ENCODE data around the gene CDIPT. TPM values are rescaled to one million over a fixed set of nuclear protein-coding genes. Genes with fewer than 3 reads are reported as not detected.

The CDIPT gene
- polyA plus RNA-seq, 1 donor from 2014 or later, result 95.6 TPM

- Histone ChIP-seq H3K4me2 (ENCODE audit: low read length) (peak overlapping the region; percentile 87), H4K20me1 (ENCODE audit: insufficient read depth) (peaks cover 3% of the 10 kb centered on the region), H3K27ac (ENCODE audit: low read length) (peak overlapping the region; percentile 98), H3K36me3 (ENCODE audit: insufficient read depth, low read length) (no peaks in the 10 kb centered on the region), H3K79me2 (replicated peaks; ENCODE audit: insufficient read depth, low read length) (peaks cover 54% of the 10 kb centered on the region), H3K9ac (ENCODE audit: low read length) (peak overlapping the region; percentile 99), H2AFZ (ENCODE audit: low read depth, low read length) (no peak overlapping the region), H3K4me3 (ENCODE audit: low read length) (peak overlapping the region; percentile 100), H3K27me3 (ENCODE audit: insufficient read depth, low read depth, low read length) (no peaks in the 10 kb centered on the region), H3F3A (ENCODE audit: insufficient read depth, low read length, poor library complexity, severe bottlenecking) (no peaks in the 10 kb centered on the region), H3K9me3 (ENCODE audit: low read length) (no peaks in the 10 kb centered on the region), H3K9me2 (ENCODE audit: insufficient read depth, low read length) (no peaks in the 10 kb centered on the region)
- no peak for TF ChIP-seq MXI1 (conservative IDR thresholded peaks at IDR 0.05; ENCODE audit: poor library complexity, severe bottlenecking)
Observed at GRCh38 chr16:29810699-29811169, 52.3 kb downstream of the CDIPT start.

- Histone ChIP-seq H3K27ac (ENCODE audit: low read length) (peak overlapping the region; percentile 98), H3F3A (ENCODE audit: insufficient read depth, low read length, poor library complexity, severe bottlenecking) (peaks cover 2% of the 10 kb centered on the region), H3K27me3 (ENCODE audit: insufficient read depth, low read depth, low read length) (no peaks in the 10 kb centered on the region), H2AFZ (ENCODE audit: low read depth, low read length) (no peak overlapping the region), H3K79me2 (replicated peaks; ENCODE audit: insufficient read depth, low read length) (peaks cover 50% of the 10 kb centered on the region), H3K4me3 (ENCODE audit: low read length) (peak overlapping the region; percentile 100), H3K36me3 (ENCODE audit: insufficient read depth, low read length) (no peaks in the 10 kb centered on the region), H4K20me1 (ENCODE audit: insufficient read depth) (peaks cover 3% of the 10 kb centered on the region), H3K9me3 (ENCODE audit: low read length) (no peaks in the 10 kb centered on the region), H3K4me2 (ENCODE audit: low read length) (no peak overlapping the region), H3K9me2 (ENCODE audit: insufficient read depth, low read length) (no peaks in the 10 kb centered on the region), H3K9ac (ENCODE audit: low read length) (peak overlapping the region; percentile 99)
- TF ChIP-seq MXI1 (conservative IDR thresholded peaks at IDR 0.05; ENCODE audit: poor library complexity, severe bottlenecking) (no peak), EZH2 (IDR thresholded peaks at IDR 0.05; ENCODE audit: borderline replicate concordance, insufficient read depth, low read length, poor library complexity, severe bottlenecking) (no peak), EP300 (conservative IDR thresholded peaks at IDR 0.05; ENCODE audit: poor library complexity, severe bottlenecking) (no peak), POLR2AphosphoS5 (IDR thresholded peaks at IDR 0.05) (no peak)
Observed at GRCh38 chr16:29809850-29810698, 53.0 kb downstream of the CDIPT start.

GRCh38 chr16:29809031-29809747, 53.8 kb downstream of the CDIPT start:
- no peak for TF ChIP-seq TAF1 (IDR thresholded peaks at IDR 0.05; ENCODE audit: low read depth)
- TF ChIP-seq CTCF (IDR thresholded peaks at IDR 0.05; ENCODE audit: poor library complexity, severe bottlenecking), result no peak
- TF ChIP-seq EZH2 (IDR thresholded peaks at IDR 0.05; ENCODE audit: borderline replicate concordance, insufficient read depth, low read length, poor library complexity, severe bottlenecking), result no peak
- no peak for TF ChIP-seq RAD21 (conservative IDR thresholded peaks at IDR 0.05)
- TF ChIP-seq POLR2AphosphoS5 (IDR thresholded peaks at IDR 0.05), result no peak
- no peak for TF ChIP-seq REST (IDR thresholded peaks at IDR 0.05; ENCODE audit: borderline replicate concordance)
- no peak for TF ChIP-seq EP300 (conservative IDR thresholded peaks at IDR 0.05; ENCODE audit: poor library complexity, severe bottlenecking)
- TF ChIP-seq SMC3 (conservative IDR thresholded peaks at IDR 0.05; ENCODE audit: poor library complexity), result no peak
- no peak for TF ChIP-seq MXI1 (conservative IDR thresholded peaks at IDR 0.05; ENCODE audit: poor library complexity, severe bottlenecking)
- peak overlapping the region; percentile 98 for H3K27ac ChIP-seq (ENCODE audit: low read length)
- no peaks in the 10 kb centered on the region for H3K9me3 ChIP-seq (ENCODE audit: low read length)
- no peak overlapping the region for H2AFZ ChIP-seq (ENCODE audit: low read depth, low read length)
- no peaks in the 10 kb centered on the region for H3K9me2 ChIP-seq (ENCODE audit: insufficient read depth, low read length)
- H3K27me3 ChIP-seq (ENCODE audit: insufficient read depth, low read depth, low read length), result no peaks in the 10 kb centered on the region
- peaks cover 3% of the 10 kb centered on the region for H4K20me1 ChIP-seq (ENCODE audit: insufficient read depth)
- peak overlapping the region; percentile 100 for H3K4me3 ChIP-seq (ENCODE audit: low read length)
- no peaks in the 10 kb centered on the region for H3K36me3 ChIP-seq (ENCODE audit: insufficient read depth, low read length)
- H3K4me2 ChIP-seq (ENCODE audit: low read length), result peak overlapping the region; percentile 69
- peaks cover 7% of the 10 kb centered on the region for H3F3A ChIP-seq (ENCODE audit: insufficient read depth, low read length, poor library complexity, severe bottlenecking)
- H3K9ac ChIP-seq (ENCODE audit: low read length), result peak overlapping the region; percentile 99
- H3K79me2 ChIP-seq (replicated peaks; ENCODE audit: insufficient read depth, low read length), result peaks cover 41% of the 10 kb centered on the region
